AG04449 (cell line): ENCODE results near the gene TET2.

Experiments
- CTCF ChIA-PET: fragments of 350-600 bp; formaldehyde crosslinking; extraction: SDS; loops from one replicate; lab custom pipeline; 2021; ENCODE audit warnings: antibody characterized with exemption; lab: Yijun Ruan, JAX
- POLR2A ChIA-PET: fragments of 400-600, 350-600 bp; formaldehyde crosslinking; extraction: SDS; loops from one replicate; lab custom pipeline; 2020; ENCODE audit warnings: antibody characterized with exemption, inconsistent platforms; lab: Yijun Ruan, JAX
- DNase-seq: peaks from one replicate; pipeline ENCODE4 v3.0.0-alpha.2; 2010; ENCODE audit warnings: low read depth, low spot score
- H3K4me3 ChIP-seq: 2 replicates; pipeline ENCODE4 v1.5.1; 2011; ENCODE audit warnings: low read depth, mild to moderate bottlenecking, control low read depth, low read length
- TF ChIP-seq, protein P1 (sequence below): IDR thresholded peaks from one replicate; pipeline ENCODE4 v1.5.1; 2011; ENCODE audit warnings: mild to moderate bottlenecking, moderate library complexity, low read length, control low read depth, inconsistent platforms; ENCODE audit not compliant: insufficient read depth; ENCODE audit errors: missing control alignments

The TET2 gene

DNA sequence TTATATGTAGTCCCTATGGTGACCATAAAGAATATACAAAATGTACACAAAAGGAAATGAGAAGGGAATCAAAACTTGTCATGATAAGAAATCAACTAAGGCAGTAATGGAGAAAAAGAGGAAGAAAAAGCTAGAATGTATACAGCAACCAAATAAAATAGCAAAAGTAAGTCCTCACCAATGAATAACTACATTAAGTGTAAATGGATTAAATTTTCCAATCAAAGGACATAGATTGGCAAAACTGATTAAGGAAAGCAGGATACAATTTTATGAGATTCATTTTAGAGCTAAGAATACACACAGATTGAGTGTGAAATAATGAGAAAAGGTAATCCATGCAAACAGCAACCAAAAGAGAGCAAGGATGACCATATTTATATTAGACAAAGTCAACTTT is 157.4 kb downstream of the TET2 start:
- POLR2A ChIA-PET: no interaction called here
- CTCF ChIA-PET: no interaction called here
- no peak overlapping the region for H3K4me3 ChIP-seq
- DNase-seq: no peak
- TF ChIP-seq, protein P1, sequence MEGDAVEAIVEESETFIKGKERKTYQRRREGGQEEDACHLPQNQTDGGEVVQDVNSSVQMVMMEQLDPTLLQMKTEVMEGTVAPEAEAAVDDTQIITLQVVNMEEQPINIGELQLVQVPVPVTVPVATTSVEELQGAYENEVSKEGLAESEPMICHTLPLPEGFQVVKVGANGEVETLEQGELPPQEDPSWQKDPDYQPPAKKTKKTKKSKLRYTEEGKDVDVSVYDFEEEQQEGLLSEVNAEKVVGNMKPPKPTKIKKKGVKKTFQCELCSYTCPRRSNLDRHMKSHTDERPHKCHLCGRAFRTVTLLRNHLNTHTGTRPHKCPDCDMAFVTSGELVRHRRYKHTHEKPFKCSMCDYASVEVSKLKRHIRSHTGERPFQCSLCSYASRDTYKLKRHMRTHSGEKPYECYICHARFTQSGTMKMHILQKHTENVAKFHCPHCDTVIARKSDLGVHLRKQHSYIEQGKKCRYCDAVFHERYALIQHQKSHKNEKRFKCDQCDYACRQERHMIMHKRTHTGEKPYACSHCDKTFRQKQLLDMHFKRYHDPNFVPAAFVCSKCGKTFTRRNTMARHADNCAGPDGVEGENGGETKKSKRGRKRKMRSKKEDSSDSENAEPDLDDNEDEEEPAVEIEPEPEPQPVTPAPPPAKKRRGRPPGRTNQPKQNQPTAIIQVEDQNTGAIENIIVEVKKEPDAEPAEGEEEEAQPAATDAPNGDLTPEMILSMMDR: no peak

DNA sequence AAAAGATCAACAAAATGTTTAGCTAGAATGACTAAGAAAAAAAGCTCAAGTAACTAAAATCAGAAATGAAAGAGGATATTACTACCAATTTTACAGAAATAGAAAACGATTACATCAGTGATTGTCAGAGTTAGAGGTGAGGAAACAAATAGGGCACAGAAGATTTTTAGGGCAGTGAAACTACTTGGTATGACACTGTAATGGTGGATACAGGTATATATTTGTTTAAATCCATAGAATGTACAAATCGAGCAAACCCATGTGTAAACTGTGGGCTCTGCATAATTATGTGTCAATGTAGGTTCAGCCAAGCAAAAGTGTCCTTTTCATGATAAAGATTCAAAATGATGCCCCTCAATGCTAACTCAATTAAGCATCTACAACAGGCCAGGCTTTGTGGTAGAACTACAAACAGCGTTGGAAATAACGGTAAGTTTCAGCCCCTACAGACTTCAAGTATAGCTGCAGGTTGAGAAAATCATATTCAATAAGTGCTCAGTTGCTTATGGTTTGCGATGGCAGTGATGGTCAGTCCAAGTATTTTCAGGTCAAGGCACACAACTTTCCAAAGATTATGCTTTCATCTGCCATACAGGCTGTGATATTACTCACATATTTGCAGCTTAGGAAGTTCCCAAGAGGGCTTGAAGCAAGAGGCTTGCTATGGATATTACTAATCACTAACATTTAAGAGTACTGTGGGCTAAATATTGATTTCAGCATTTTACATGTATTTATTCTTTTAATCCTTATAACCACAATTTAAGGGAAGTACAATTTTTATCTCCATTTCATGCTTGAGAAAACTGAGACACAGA is 158.6 kb downstream of the TET2 start:
- TF ChIP-seq, protein P1: no peak
- ChIA-PET CTCF (no interaction called here), POLR2A (no interaction called here)
- no peak for DNase-seq
- no peak overlapping the region for H3K4me3 ChIP-seq

DNA sequence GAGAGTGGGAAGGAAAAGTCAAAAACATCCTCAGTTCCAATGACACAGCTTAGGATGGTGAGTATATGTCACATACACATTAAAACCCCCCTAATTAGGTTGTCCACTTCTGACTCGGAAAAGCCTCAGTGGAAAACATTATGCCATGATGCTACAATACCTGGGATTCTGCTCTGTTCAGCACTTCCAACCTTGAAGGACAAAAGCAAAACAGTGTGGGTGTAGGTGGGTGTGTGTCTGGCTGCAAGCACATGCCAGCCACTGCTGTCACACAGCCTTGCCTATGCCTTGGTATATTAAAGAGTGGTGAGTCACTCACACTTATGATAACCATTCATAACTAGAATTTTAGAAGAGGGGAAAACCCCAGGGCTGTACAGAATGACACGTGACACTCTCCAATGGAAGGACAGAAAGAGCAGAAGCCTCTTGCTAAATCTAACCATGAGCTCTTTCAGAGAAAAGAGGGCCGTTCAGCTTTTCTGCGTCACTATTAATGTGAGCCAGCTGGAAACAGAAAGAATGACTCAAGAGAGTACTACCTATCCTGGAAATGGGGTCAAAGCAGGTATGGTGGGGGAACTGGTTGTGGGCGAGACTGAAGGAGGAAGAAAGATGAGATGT is 159.6 kb downstream of the TET2 start:
- H3K4me3 ChIP-seq: no peak overlapping the region
- CTCF ChIA-PET: no interaction called here

DNA sequence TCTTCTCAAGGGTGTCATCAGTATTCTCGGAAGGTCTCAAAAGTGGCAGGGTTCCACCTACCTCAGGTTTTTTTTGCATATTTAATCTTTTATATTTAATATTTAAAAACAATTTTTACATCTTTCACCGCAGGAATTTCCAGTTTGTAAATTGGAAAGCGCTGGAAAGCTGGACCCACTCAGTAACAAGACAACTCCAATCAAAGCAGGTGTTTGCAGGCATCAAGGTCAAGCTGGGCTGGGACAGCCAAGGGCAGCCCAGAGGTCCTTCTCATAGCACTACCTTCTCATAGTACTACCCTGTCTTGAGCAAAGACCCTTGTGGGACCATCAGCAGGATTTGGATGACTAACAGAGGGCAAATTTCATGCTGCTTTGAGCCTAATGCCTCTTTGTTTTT is 160.1 kb downstream of the TET2 start:
- CTCF ChIA-PET: no interaction called here
- POLR2A ChIA-PET: no interaction called here
- no peak overlapping the region for H3K4me3 ChIP-seq
- TF ChIP-seq, protein P1: no peak
- no peak for DNase-seq

More for the DNA sequence above, 159.6 kb downstream of the TET2 start:
- POLR2A ChIA-PET: no interaction called here
- DNase-seq: no peak
- TF ChIP-seq, protein P1: no peak

DNA sequence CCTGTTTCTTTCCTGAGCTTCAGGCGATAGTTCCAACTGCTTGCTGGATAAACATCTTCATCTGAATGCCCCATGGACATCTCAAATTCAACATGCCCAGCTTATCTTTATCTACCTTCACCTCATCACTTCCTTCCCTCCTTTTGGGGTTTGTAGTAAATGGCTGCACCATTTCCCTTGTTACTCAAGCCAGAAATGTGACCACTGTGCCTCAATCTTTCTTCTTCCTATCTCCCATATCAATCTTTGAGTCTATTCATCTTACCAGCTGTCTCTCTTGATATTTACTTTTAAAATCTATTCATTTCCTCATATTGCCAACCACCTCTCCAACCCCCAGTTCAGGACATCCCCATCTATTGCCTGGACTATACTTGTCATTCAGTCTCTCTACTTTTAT is 171.8 kb downstream of the TET2 start:
- ChIA-PET POLR2A (no interaction called here), CTCF (no interaction called here)
- DNase-seq: no peak
- TF ChIP-seq, protein P1: no peak
- no peak overlapping the region for H3K4me3 ChIP-seq

DNA sequence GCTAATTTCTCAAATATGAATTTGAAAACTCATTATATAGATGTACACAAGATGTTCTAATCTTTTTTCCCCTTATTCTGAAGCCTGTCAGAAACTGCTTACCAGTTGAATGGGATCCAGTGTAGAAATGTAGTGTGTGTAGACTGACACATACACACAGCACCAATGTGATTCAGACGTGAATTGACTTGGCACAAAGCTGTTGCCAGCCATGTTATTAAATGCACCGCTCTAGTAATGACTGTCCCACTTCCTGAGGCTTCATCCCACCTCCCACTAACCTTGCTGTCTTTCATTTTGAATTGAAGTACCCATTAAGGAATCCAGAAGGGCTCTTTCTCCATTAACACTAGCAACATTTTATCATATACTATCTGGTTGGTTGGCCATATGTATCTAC is 180.5 kb downstream of the TET2 start:
- ChIA-PET POLR2A (no interaction called here), CTCF (no interaction called here)
- TF ChIP-seq, protein P1: no peak
- DNase-seq: no peak
- H3K4me3 ChIP-seq: no peak overlapping the region
